Measurements from ENCODE around the gene PRDX4.
"Not testable (repeated sequence)": the region's sequence is repeated elsewhere in the genome, so short reads cannot be mapped to it uniquely, and the experiment has no call there.

Gene PRDX4

DNA sequence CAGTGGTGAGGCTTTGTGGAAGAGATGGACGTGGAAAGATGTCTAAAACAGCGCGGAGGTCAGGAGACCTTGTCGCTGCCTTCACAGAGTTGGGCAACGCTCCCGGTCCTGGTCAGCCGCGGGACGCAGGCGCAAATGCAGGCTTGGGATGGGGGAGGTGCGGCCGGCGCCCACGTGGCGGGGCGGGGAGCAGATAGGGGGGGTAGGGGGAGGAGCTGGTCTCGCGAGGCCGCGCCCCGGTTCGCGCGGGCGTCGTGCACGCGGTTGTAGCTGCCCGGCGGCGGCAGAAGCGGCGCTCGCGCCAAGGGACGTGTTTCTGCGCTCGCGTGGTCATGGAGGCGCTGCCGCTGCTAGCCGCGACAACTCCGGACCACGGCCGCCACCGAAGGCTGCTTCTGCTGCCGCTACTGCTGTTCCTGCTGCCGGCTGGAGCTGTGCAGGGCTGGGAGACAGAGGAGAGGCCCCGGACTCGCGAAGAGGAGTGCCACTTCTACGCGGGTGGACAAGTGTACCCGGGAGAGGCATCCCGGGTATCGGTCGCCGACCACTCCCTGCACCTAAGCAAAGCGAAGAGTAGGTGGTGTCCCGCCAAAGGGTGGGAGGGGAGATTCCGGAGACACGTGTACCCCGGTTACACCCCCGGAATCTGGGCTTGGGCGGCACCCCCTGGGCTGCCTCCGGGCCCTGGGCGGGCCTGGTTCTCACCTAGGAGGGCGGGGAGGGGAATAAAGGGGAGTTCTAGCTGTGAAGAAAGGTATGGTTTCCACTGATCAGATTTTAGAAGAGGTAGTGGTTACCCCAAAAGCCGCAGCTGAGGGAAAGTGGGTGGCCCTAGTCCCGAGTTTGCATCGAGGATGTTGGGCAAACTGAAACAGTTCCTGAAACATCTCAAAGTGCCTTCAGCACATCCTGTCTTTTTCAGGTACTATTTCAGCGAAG is at the start of gene PRDX4:
PRDX4 (plus strand) TSS at position 255 of the 939 bp plus-strand sequence; CDS start at position 333, 78 bp downstream.
- DNase-seq (ENCODE audit: low read depth): peak; percentile 55

DNA sequence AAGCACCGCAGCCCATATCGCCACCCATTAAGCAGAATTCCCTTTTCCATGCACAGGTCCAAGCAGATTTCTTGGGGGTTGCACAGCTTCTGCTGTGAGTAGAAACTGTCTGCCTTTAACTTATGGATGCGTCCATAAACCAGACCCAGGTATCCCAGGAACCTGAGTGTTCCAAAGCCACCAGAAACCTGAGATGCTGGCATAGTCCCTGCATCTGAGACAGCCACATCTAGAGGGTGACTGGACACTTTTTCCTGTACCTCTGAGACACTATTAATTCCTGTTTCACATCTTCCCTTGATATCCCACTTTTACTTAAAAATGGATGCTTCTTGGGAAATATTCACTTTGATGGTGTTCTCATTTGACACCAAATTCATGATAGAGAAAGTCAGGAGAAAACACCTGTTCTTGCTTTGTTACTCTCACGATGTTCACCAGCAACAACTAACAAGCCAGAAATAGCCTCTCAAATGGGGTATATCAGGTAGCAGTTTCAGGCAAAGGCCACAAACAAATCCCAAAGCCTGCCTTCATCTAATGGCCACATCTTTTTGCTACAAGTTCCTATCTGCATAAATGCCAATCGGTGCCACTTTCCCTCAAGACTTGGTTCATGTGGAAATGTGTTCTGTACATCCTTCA is 45.5 kb upstream of the PRDX4 start:
- DNase-seq (ENCODE audit: low read depth): no peak

DNA sequence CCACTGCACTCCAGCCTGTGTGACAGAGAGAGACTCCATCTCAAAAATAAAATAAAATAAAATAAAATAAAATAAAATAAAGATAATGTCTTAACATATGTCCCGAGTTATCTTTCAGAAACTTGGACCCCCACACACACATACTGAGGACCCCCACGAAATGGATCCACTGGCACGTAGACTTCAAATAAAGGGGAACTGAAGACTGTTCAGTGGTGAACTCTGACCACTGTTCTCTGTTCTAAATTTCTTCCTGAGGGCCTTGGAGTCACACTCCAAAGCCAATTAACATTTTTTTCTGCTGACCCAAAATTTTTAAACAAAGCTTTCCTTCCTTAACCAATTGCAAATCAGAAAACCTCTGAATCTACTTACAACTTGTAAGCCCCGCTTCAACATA is 43.5 kb upstream of the PRDX4 start:
- DNase-seq (ENCODE audit: low read depth): no peak

DNA sequence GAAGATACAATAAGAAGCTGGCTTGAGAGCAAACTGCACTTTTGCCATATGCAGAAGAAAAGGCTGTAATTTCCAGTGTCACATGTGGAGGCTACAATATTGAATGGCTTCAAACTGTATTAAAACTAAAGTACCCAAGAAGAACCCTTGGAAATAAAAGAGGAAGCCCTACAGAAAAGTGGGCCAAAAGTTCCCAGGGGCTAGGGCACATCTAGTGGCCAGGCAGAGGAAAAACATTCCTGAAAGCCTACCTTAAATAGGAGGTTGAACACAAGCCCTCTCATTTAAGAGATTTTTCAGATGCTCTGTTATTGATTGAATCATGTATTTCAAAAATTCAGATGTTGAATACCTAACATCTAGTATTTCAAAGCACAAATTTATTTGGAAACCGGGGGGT is 40.6 kb upstream of the PRDX4 start:
- no peak for DNase-seq (ENCODE audit: low read depth)

DNA sequence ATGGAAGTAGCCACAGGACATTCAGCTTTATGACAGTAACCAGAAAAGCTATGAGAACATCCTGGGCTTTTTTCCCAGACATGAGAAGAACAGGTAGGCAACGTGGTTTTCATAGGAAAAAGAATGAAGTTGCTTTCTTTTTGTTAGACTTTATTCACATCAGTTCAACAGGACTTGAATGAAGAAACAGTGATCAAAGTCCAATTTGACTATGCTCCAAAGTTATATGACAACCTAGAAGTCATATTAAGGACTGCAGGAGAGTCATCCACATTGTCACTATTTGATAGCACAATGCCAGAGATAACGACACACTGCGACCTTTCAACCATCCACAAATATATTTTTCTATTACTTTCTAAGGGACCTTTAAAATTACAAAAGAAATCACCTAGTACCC is 39.2 kb upstream of the PRDX4 start:
- DNase-seq (ENCODE audit: low read depth): no peak

DNA sequence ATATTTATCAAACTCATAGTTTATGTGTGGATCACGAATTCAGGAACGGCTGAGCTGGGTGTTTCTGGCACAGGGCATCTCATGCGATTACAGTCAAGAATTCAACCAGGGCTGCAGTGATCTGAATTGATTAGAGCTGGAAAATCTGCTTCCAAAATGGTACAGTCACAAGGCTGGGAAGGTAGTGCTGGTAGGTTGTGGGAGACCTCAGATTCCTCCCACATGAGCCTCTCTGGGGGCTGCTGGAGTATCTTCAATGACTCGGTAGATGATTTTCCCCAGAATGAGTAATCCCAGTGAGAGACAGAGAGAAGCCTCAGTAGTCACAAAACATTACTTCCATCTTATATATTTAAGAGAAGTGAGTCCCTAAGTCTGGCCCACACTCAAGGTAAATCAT is 36.2 kb upstream of the PRDX4 start:
- DNase-seq (ENCODE audit: low read depth): no peak

DNA sequence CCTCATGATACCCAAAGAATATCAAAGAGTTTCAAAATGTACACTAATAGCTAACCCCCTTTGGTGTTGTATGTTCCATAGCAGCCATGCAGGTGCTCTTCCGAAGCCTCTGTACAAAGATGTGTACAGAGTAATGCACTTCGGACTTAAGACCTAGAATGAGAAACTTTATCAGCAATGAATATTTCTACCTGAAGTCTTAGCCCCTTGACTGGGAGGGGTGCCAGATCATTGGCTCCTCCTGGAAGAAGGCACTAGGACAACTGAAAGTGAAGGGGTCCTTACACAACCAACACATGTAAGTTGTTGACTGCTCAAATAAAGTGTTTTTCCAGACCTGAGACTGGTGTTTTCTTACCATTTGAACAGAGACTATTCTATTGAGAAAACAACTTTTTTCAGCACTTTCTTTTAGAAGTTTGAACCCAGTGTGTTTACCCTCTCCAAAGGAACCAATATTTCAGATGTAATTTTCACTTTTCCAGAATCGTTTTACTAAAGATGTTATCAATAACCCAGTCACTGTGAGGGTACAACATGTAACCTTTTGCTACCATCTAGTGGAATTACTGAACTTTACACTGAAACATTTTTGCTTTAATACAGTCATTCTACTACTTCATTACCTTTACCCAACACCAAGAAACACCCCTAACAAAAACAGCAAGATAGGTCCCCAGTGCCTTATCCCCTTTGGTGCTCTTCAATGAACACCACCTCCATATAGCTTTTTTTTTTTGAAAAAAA is 33.3 kb upstream of the PRDX4 start:
- DNase-seq (ENCODE audit: low read depth): no peak

DNA sequence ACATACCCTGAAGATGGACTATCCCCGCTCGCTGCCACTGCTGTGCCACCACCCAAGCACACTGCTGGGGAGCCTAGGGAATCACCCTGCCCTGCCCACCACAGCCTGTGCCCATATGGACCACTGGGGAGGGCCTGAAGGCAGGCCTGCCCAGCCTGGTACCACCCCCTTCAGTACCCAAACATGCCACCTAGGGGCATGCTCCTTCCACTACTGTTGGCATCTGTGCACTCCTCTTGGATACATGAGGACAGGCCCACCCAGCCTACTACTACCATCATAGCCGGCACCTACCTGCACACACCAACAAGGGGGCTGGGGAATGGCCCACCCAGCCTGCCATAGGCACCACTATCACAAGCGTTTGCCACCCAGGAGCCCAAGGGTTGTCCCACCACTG is 30.1 kb upstream of the PRDX4 start:
- DNase-seq (ENCODE audit: low read depth): peak; percentile 0

DNA sequence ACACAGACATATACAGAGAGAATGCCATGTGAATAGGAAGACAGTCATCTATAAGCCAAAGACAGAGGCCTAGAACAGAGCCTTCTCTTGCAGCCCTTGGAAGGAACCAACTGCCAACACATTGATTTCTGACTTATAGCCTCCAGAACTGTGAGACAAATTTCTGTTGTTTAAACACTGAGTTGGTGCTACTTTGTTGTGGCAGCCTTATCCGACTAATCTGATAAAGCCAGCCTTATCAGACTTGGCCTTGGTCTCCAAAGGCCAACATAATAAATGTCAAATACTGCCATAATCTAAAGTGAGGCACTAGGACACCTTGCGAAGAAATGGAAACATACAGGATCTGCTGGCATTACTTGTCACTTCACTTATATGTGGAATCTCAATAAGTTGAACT is 24.3 kb upstream of the PRDX4 start:
- DNase-seq (ENCODE audit: low read depth): no peak

DNA sequence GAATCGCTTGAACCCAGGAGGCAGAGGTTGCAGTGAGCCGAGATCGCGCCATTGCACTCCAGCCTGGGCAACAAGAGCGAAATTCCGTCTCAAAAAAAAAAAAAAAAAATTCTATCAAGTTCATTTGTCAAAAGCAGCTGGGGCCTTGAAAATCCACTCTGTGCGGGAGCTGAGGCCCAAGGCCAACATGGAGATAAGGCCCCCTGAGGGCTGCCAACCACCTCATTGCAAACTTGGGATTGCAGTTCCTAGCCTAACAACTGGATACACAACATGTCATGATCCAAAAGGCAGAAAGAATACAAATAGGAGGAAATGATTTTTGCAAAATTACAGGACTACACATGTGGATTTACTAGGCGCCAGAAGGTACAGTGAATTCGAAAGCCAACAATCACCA is 22.5 kb upstream of the PRDX4 start:
- DNase-seq (ENCODE audit: low read depth): no peak

DNA sequence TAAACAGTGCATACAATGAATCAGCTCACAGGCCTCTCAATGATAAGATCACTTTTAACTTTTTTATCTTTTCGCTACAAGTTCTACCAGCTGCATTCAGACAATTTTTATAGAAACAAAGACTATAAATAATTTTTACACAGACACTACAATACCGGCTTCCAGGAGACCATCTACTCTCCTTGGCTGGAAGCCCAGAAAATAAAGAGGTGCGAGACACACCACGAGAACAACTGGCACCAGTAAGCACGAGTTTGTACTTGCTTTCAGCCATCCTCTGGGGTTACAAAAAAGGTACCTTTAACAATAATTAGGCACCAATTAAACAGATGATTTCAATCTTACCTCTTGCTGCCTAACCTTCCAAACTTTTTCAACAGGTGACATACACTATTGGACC is 11.2 kb upstream of the PRDX4 start:
- no peak for DNase-seq (ENCODE audit: low read depth)

DNA sequence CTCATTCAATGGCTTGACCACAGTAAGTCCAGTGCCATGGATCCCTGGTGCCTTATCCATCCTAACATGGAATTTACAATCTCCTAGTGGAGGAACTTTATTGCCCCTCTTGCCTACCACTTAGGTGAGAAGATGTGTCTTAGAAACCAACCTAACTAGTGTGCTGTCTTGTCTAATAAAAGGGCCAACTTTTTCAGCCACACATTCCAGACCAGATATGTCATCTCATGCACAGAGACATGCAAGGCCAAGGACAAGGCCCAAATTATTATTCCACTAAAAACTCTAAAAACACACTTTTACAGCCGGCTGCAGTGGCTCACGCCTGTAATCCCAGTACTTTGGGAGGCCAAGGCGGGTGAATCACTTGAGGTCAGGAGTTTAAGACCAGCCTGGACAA is 10.6 kb upstream of the PRDX4 start:
- DNase-seq (ENCODE audit: low read depth): no peak

DNA sequence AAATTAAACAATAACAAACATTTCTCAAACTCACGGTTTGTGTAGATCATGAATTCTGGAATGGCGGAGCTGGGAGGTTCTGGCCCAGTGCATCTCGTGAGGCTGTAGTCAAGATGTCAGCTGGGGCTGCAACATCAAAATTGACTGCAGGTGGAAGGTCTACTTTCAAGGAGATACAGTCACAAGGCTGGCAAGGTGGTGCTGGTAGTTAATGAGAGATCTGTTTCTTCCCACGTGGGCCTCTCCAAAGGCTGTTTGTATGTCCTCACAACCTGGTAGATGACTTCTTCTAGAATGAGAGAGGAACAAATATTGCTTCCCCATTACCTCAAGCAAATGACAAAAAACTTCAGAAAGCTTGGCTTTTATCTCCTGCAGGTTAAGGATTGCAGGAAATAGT is 8.0 kb upstream of the PRDX4 start:
- no peak for DNase-seq (ENCODE audit: low read depth)

DNA sequence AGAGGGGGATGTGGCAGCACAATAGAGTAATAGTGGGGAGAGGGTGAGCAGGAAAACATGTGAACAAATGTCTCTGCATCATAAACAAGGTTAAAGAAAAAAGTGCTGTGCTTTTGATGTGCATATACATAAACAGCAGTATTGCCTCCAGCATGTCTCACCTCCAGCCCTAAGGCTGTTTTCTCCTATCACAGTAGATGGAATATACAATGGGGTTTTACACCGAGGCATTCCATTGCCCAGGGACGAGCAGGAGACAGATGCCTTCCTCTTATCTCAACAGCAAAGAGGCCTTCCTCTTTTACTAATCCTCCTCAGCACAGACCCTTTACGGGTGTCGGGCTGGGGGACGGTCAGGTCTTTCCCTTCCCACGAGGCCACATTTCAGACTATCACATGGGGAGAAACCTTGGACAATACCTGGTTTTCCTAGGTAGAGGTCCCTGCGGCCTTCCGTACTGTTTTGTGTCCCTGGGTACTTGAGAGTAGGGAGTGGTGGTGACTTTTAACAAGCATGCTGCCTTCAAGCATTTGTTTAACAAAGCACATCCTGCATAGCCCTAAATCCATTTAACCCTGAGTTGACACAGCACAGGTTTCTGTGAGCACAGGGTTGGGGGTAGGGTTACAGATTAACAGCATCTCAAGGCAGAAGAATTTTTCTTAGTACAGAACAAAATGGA is 7.1 kb upstream of the PRDX4 start:
- not testable (repeated sequence) for DNase-seq (ENCODE audit: low read depth)

DNA sequence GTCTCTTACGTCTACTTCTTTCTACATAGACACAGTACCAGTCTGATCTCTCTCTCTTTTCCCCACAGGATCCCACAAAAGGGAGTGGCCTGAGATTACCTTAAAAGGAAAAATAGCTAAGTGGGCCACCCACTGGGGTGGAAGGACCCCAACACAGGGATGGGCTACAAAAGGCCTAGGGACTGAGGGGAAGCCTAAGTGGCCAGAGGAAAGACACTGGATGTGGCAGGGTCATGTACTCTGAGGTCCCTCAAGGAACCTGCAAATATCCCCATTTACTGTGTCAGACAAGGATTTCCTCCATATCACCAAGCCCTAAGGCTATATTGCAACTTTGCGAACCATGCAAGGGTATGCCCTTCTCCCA is 6.5 kb upstream of the PRDX4 start:
- DNase-seq (ENCODE audit: low read depth): no peak

DNA sequence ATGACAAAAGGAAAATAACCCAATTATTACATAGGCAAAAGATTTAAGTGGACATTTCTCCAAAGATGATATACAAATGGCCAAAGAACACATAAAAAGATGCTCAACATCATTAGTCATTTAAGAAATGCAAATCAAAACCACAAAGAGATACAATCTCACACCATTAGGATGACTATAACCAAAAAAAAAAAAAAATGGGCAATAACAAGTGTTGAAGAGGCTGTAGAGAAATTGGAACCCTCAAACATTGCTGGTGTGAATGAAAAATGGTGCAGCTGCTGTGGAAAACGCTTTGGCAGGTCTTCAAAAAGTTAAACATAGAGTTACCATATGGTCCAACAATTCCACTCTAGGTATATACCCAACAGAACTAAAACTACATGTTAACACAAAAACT is 5.6 kb upstream of the PRDX4 start:
- DNase-seq (ENCODE audit: low read depth): no peak

DNA sequence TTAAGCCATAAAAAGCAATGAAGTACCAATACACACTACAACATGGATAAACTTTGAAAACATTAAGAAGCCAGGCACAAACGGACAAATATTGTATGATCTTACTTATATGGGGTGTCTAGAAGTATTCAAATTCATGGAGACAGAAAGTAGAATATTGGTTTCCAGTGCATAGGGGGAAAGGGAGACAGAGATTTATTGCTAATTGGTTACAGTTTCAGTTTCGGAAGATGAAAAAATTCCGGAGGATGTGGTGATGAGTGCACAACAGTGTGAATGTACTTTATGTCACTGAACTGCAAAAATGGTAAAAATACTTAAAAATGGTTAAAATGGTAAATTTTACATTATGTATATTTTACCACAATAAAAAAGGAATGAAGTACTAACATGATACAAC is 5.1 kb upstream of the PRDX4 start:
- DNase-seq (ENCODE audit: low read depth): no peak

DNA sequence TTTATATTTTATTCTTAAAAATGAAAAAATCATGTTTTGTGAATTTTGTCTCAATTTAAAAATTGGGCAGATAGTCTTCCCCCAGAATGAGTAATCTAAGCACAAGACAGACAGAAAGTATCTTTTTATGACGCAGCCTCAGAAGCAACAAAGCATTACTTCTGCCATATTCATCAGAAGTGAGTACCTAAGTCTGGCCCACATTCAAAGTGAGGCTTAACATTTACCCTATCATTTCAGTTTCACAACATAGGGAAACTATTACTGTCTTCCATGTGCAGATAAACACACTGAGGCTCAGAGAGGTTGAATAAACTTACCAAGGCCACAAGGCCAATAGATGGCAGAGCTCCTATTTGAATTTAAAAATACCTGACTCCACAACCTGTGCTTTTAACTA is 4.4 kb upstream of the PRDX4 start:
- no peak for DNase-seq (ENCODE audit: low read depth)

DNA sequence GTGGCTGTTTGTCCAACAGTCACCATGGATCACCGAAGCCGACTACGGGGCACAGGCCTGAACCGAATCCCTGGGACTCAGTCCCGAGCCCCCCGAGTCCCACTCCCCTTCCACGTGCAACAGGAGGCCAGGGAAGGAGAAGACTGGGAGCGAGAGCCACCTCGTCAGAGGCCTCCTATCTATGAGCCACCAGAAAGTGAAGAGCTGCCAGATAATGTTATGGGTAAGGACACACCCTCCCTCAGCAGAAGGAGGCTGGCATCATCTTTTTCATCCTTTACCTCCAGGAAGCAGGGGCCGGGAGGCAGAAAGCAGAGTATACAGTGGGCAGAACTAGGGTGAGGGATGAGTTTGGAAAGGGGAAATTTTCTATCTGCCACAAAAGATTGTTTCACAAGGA is 2.8 kb upstream of the PRDX4 start:
- no peak for DNase-seq (ENCODE audit: low read depth)

DNA sequence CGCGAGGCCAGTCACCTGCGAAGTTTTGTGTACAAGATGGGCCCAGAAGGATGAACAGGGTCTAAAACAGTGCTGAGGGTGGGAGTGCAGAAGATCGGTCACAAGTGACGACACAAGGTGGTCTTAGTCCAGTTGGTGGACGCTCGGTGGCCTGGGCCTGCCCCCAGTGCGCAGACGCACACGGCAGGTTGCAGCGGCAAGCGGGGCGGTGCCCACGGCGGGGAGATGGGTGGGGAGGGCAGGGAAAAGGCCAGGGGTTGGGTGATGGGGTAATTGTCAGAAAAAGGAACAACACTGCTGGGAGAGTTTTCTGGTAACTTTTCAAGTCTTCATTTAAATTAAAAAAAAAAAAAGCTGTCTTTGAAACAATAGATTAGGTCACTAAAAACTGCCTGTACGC is 1.0 kb upstream of the PRDX4 start:
- DNase-seq (ENCODE audit: low read depth): no peak

DNA sequence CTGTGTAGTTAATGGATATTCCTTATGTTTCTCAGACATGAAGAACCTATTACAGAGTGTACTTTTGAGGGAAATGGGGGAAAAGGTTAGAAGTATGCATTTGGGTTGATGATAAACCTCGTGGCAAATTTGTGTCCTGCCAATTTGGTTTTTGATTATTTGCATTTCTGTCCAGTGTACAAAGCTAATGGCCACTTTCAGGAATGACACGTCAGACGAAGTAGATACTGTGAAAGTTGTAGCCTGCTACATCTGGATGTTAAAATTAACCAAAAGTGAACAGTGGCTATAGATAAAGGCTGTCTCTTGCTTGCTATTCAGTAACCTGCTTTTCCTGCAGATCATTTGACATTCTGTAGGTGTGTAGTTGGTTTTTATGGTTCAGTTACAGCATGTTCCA is 1.0 kb downstream of the PRDX4 start:
- no peak for DNase-seq (ENCODE audit: low read depth)

DNA sequence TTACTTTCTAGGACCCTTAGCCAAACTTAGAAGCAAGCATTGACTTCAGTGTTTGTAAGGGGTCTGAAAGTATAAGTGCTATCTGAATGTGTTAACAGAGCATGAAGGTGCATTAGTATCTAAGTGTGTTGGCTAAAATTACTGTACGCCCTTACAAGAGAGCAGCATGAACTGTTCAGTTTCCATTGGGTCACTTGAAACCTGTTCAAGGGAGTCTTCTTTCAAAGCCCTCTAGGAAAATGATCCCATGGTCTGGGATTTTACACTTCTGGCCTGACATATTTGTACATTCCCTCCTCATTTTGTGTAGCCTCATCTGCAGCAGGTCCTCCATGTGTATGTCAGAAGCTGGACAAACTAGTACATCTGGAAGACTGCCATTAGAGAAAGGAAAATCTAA is 3.2 kb downstream of the PRDX4 start:
- no peak for DNase-seq (ENCODE audit: low read depth)
